ENCODE measurements around the gene FHIT. TPM values are rescaled to one million over a fixed set of nuclear protein-coding genes. Genes with fewer than 3 reads are reported as not detected.

FHIT gene
- total and polyA plus RNA-seq, 2 experiments from 2014 or later = 0.22 to 0.90 TPM

DNA sequence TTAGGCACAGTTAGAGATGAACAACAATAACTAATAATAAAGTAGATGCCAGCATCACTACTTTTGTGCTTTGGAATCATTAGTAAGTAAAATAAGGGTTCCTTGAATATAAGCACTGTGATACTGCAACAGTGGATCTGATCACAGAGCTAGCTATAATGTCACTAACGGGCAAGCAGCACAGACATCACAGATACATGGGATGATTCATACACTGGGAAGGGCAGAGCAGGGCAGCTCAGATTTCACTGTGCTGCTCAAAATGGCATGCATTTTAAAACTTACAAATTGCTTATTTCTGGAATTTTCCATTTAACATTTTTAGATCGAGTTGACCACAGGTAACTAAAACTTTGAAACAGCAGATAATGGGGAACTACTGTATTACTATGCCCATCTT lies 476.6 kb downstream of the FHIT start:
- no peaks in the 10 kb centered on the region for H3K4me1 ChIP-seq (ENCODE audit: insufficient read depth)
- no peak overlapping the region for H2AFZ ChIP-seq

GRCh38 chr3:60772584-60772983 lies 478.7 kb downstream of the FHIT start:
- no peaks in the 10 kb centered on the region for H3K9me2 ChIP-seq (ENCODE audit: insufficient read depth)
- H3K27ac ChIP-seq = no peak overlapping the region
- H3K79me2 ChIP-seq (ENCODE audit: insufficient read depth) = no peaks in the 10 kb centered on the region
- in situ Hi-C loops (cut with MboI) = no loop called here
- WGBS, 2 experiments (ENCODE audit: low coverage in 1 of 2, low lambda C conversion rate in 2 of 2, missing lambda C conversion rate in 2 of 2) = 88 to 89% methylated on average over 3 of the region's 3 CpGs
- H3K4me2 ChIP-seq (ENCODE audit: unreplicated experiment) = no peak overlapping the region
- H4K20me1 ChIP-seq (ENCODE audit: insufficient read depth) = no peaks in the 10 kb centered on the region
- H2AFZ ChIP-seq = no peak overlapping the region
- H3K9ac ChIP-seq = no peak overlapping the region
- H3F3A ChIP-seq (ENCODE audit: insufficient read depth) = no peaks in the 10 kb centered on the region
- DNase-seq = no peak
- H3K4me3 ChIP-seq = no peak overlapping the region
- H3K36me3 ChIP-seq (ENCODE audit: low read depth) = no peaks in the 10 kb centered on the region
- H3K4me1 ChIP-seq (ENCODE audit: insufficient read depth) = no peaks in the 10 kb centered on the region
- H3K9me3 ChIP-seq (ENCODE audit: low read depth) = no peaks in the 10 kb centered on the region
- H3K27me3 ChIP-seq (replicated peaks; ENCODE audit: insufficient read depth) = no peaks in the 10 kb centered on the region
- TF ChIP-seq EZH2 (IDR thresholded peaks at IDR 0.05; ENCODE audit: insufficient read depth, poor library complexity, severe bottlenecking) = no peak
- TF ChIP-seq EZH2phosphoT487 (IDR thresholded peaks at IDR 0.05; ENCODE audit: insufficient read depth, low read depth) = no peak

More for the DNA sequence above, 476.6 kb downstream of the FHIT start:
- DNase-seq = no peak
- no peaks in the 10 kb centered on the region for H3K27me3 ChIP-seq (replicated peaks; ENCODE audit: insufficient read depth)
- no peak overlapping the region for H3K4me2 ChIP-seq (ENCODE audit: unreplicated experiment)
- H3F3A ChIP-seq (ENCODE audit: insufficient read depth) = no peaks in the 10 kb centered on the region
- H3K36me3 ChIP-seq (ENCODE audit: low read depth) = no peaks in the 10 kb centered on the region
- TF ChIP-seq EZH2phosphoT487 (IDR thresholded peaks at IDR 0.05; ENCODE audit: insufficient read depth, low read depth) (no peak), EZH2 (IDR thresholded peaks at IDR 0.05; ENCODE audit: insufficient read depth, poor library complexity, severe bottlenecking) (no peak)
- H3K9me3 ChIP-seq (ENCODE audit: low read depth) = no peaks in the 10 kb centered on the region
- H3K9ac ChIP-seq = no peak overlapping the region
- H3K27ac ChIP-seq = no peak overlapping the region
- no peaks in the 10 kb centered on the region for H3K79me2 ChIP-seq (ENCODE audit: insufficient read depth)
- H3K4me3 ChIP-seq = no peak overlapping the region
- 27 to 28% methylated on average over 2 of the region's 2 CpGs for WGBS, 2 experiments (ENCODE audit: low coverage in 1 of 2, low lambda C conversion rate in 2 of 2, missing lambda C conversion rate in 2 of 2)
- H4K20me1 ChIP-seq (ENCODE audit: insufficient read depth) = no peaks in the 10 kb centered on the region
- in situ Hi-C loops (cut with MboI) = no loop called here
- no peaks in the 10 kb centered on the region for H3K9me2 ChIP-seq (ENCODE audit: insufficient read depth)

DNA sequence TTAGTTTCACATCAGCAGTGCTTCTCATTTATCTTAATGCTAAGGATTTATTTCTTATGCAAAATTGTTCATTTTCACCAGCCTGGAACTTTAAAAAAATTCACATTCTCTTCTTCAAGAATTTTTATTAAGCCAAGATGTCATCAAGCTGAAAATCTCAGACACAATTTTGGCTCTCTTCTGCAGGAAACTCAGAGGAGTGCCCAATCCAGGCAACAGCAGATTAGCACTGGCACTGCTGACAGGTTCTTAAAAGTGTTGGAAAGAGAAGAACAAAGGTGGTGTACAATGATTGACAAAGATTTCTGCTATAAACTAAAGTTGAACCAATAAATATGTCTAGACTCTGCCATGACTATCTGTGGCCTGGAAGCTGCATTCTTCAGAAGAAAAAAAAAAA lies 479.5 kb downstream of the FHIT start:
- Histone ChIP-seq H3K9ac (no peak overlapping the region), H3K9me2 (ENCODE audit: insufficient read depth) (no peaks in the 10 kb centered on the region), H3K79me2 (ENCODE audit: insufficient read depth) (no peaks in the 10 kb centered on the region), H4K20me1 (ENCODE audit: insufficient read depth) (no peaks in the 10 kb centered on the region), H3K27me3 (replicated peaks; ENCODE audit: insufficient read depth) (no peaks in the 10 kb centered on the region), H2AFZ (no peak overlapping the region), H3F3A (ENCODE audit: insufficient read depth) (no peaks in the 10 kb centered on the region), H3K4me2 (ENCODE audit: unreplicated experiment) (no peak overlapping the region), H3K4me1 (ENCODE audit: insufficient read depth) (no peaks in the 10 kb centered on the region), H3K4me3 (no peak overlapping the region), H3K9me3 (ENCODE audit: low read depth) (no peaks in the 10 kb centered on the region), H3K27ac (no peak overlapping the region), H3K36me3 (ENCODE audit: low read depth) (no peaks in the 10 kb centered on the region)
- no peak for DNase-seq
- in situ Hi-C loops (cut with MboI) = no loop called here
- TF ChIP-seq EZH2 (IDR thresholded peaks at IDR 0.05; ENCODE audit: insufficient read depth, poor library complexity, severe bottlenecking) = no peak
- TF ChIP-seq EZH2phosphoT487 (IDR thresholded peaks at IDR 0.05; ENCODE audit: insufficient read depth, low read depth) = no peak

- no peak for TF ChIP-seq EZH2phosphoT487 (IDR thresholded peaks at IDR 0.05; ENCODE audit: insufficient read depth, low read depth)
- TF ChIP-seq EZH2 (IDR thresholded peaks at IDR 0.05; ENCODE audit: insufficient read depth, poor library complexity, severe bottlenecking) = no peak
- Histone ChIP-seq H3K4me2 (ENCODE audit: unreplicated experiment) (no peak overlapping the region), H3K9me3 (ENCODE audit: low read depth) (no peaks in the 10 kb centered on the region), H2AFZ (no peak overlapping the region), H3K9ac (no peak overlapping the region), H3F3A (ENCODE audit: insufficient read depth) (no peaks in the 10 kb centered on the region), H3K27me3 (replicated peaks; ENCODE audit: insufficient read depth) (no peaks in the 10 kb centered on the region), H3K4me1 (ENCODE audit: insufficient read depth) (no peaks in the 10 kb centered on the region), H3K9me2 (ENCODE audit: insufficient read depth) (no peaks in the 10 kb centered on the region), H3K36me3 (ENCODE audit: low read depth) (no peaks in the 10 kb centered on the region), H4K20me1 (ENCODE audit: insufficient read depth) (no peaks in the 10 kb centered on the region), H3K27ac (no peak overlapping the region), H3K79me2 (ENCODE audit: insufficient read depth) (no peaks in the 10 kb centered on the region), H3K4me3 (no peak overlapping the region)
- in situ Hi-C loops (cut with MboI) = no loop called here
- DNase-seq = no peak
- WGBS, 2 experiments (ENCODE audit: low coverage in 1 of 2, low lambda C conversion rate in 2 of 2, missing lambda C conversion rate in 2 of 2) = 44 to 55% methylated on average over 1 of the region's 1 CpG
Observed at GRCh38 chr3:60770532-60770931, 480.7 kb downstream of the FHIT start.

- Histone ChIP-seq H3K36me3 (ENCODE audit: low read depth) (no peaks in the 10 kb centered on the region), H3K9ac (no peak overlapping the region), H3K4me1 (ENCODE audit: insufficient read depth) (no peaks in the 10 kb centered on the region), H3K9me2 (ENCODE audit: insufficient read depth) (no peaks in the 10 kb centered on the region), H3K79me2 (ENCODE audit: insufficient read depth) (no peaks in the 10 kb centered on the region), H3K4me3 (no peak overlapping the region), H3K27ac (no peak overlapping the region), H3F3A (ENCODE audit: insufficient read depth) (no peaks in the 10 kb centered on the region), H3K9me3 (ENCODE audit: low read depth) (no peaks in the 10 kb centered on the region), H3K27me3 (replicated peaks; ENCODE audit: insufficient read depth) (no peaks in the 10 kb centered on the region), H3K4me2 (ENCODE audit: unreplicated experiment) (no peak overlapping the region), H4K20me1 (ENCODE audit: insufficient read depth) (no peaks in the 10 kb centered on the region), H2AFZ (no peak overlapping the region)
- 36 to 44% methylated on average over 3 of the region's 3 CpGs for WGBS, 2 experiments (ENCODE audit: low coverage in 1 of 2, low lambda C conversion rate in 2 of 2, missing lambda C conversion rate in 2 of 2)
- no peak for DNase-seq
- TF ChIP-seq EZH2phosphoT487 (IDR thresholded peaks at IDR 0.05; ENCODE audit: insufficient read depth, low read depth) (no peak), EZH2 (IDR thresholded peaks at IDR 0.05; ENCODE audit: insufficient read depth, poor library complexity, severe bottlenecking) (no peak)
- in situ Hi-C loops (cut with MboI) = no loop called here
Observed at GRCh38 chr3:60767536-60767935, 483.7 kb downstream of the FHIT start.

All from GM23248 (cell line).